ENCODE results near the gene SMIM13.
A peak's percentile ranks its signal among the peaks of the same experiment; 100 is the strongest.

- peak; percentile 23 for TF ChIP-seq CTCF (IDR thresholded peaks at IDR 0.05; ENCODE audit: low read depth, low read length)
- no peak for TF ChIP-seq EZH2phosphoT487 (IDR thresholded peaks at IDR 0.05; ENCODE audit: low read depth)
These were observed at the start of gene SMIM13 for GRCh38 chr6:11093626-11094410.
